HepG2 (cell line): ENCODE data around the gene HEPHL1. TPM values are rescaled to one million over a fixed set of nuclear protein-coding genes. Genes with fewer than 3 reads are reported as not detected.

Experiments
- GMEB1 ChIP-seq: sonication (generic); formaldehyde crosslinking; IDR thresholded peaks from 2 replicates; pipeline ENCODE4 v1.5.1; 2020; ENCODE audit warnings: missing genetic modification reagents, mild to moderate bottlenecking, borderline replicate concordance
- MAFK ChIP-seq, 2 experiments: IDR thresholded peaks in 1 of 2; conservative IDR thresholded peaks in 1 of 2; 2 replicates each; pipeline ENCODE4 v1.6.1; 2011; ENCODE audit warnings: improper control_type of control experiment in 2 of 2, low read length in 2 of 2
- NCOA2 ChIP-seq: sonication (generic); formaldehyde crosslinking; IDR thresholded peaks from 2 replicates; pipeline ENCODE4 v1.8.0; 2022; ENCODE audit warnings: inconsistent platforms
- PHF20 ChIP-seq: sonication (generic); formaldehyde crosslinking; IDR thresholded peaks from 2 replicates; pipeline ENCODE4 v1.5.0; 2020; ENCODE audit warnings: mild to moderate bottlenecking, missing genetic modification reagents
- SNAPC4 ChIP-seq: sonication (generic); formaldehyde crosslinking; IDR thresholded peaks from 2 replicates; pipeline ENCODE4 v1.4.0; 2020; ENCODE audit warnings: mild to moderate bottlenecking, missing genetic modification reagents
- ZFP1 ChIP-seq: IDR thresholded peaks from 2 replicates; pipeline ENCODE4 v1.6.1; 2016
- ZIK1 ChIP-seq: sonication (generic); formaldehyde crosslinking; IDR thresholded peaks from 2 replicates; pipeline ENCODE4 v1.5.0; 2020; ENCODE audit warnings: mild to moderate bottlenecking, low read depth, missing genetic modification reagents, borderline replicate concordance
- ZMYM3 ChIP-seq: sonication (generic); formaldehyde crosslinking; IDR thresholded peaks from 2 replicates; pipeline ENCODE4 v1.5.1; 2020; ENCODE audit warnings: mild to moderate bottlenecking, missing genetic modification reagents
- ZNF441 ChIP-seq: sonication (generic); formaldehyde crosslinking; IDR thresholded peaks from 2 replicates; pipeline ENCODE4 v1.7.0; 2021; ENCODE audit warnings: missing genetic modification reagents, borderline replicate concordance
- ZNF567 ChIP-seq: sonication (generic); formaldehyde crosslinking; IDR thresholded peaks from 2 replicates; pipeline ENCODE4 v1.8.1; 2023; ENCODE audit warnings: mild to moderate bottlenecking, missing genetic modification reagents, borderline replicate concordance
- ZNF629 ChIP-seq: sonication (generic); formaldehyde crosslinking; conservative IDR thresholded peaks from 2 replicates; pipeline ENCODE4 v1.5.0; 2020; ENCODE audit warnings: missing genetic modification reagents
- ZSCAN22 ChIP-seq: sonication (generic); formaldehyde crosslinking; IDR thresholded peaks from 2 replicates; pipeline ENCODE4 v1.4.0; 2020; ENCODE audit warnings: mild to moderate bottlenecking, missing genetic modification reagents
- ZSCAN25 ChIP-seq: sonication (generic); formaldehyde crosslinking; IDR thresholded peaks from 2 replicates; pipeline ENCODE4 v1.8.0; 2022; ENCODE audit warnings: mild to moderate bottlenecking, missing genetic modification reagents
- ZSCAN29 ChIP-seq: sonication (generic); formaldehyde crosslinking; conservative IDR thresholded peaks from 2 replicates; pipeline ENCODE4 v1.4.0; 2020; ENCODE audit warnings: mild to moderate bottlenecking, missing genetic modification reagents
- polyA plus RNA-seq, 8 experiments: library from polyadenylated mRNA; depleted of rRNA in 3 of 8; stranded (reverse) in 7 of 8; unstranded in 1 of 8; fragments of >200 nt; fragmentation: Illumina TruSeq in 4 of 8; extraction: Trizol in 4 of 8; gene quantifications; 2 replicates each; pipeline versions ENCODE4 v1.2.1 to v1.2.3, GENCODE V29; 2011 to 2016; ENCODE audit warnings: low read depth in 4 of 8, missing spikeins in 1 of 8, mixed read lengths in 1 of 8; ENCODE audit not compliant: insufficient read depth in 1 of 8
- total RNA-seq, 5 experiments: library from RNA; depleted of rRNA; stranded (reverse); fragments of >200 nt; fragmentation: Illumina TruSeq; extraction: Trizol; gene quantifications; 2 replicates each; pipeline ENCODE4 v1.2.3, GENCODE V29; 2016; ENCODE audit warnings: low read depth in 1 of 5
- TF ChIP-seq, protein P1 (sequence below): sonication (generic); formaldehyde crosslinking; conservative IDR thresholded peaks from 2 replicates; pipeline ENCODE4 v1.4.0; 2020; ENCODE audit warnings: missing genetic modification reagents
- TF ChIP-seq, protein P2 (sequence below): IDR thresholded peaks from 2 replicates; pipeline ENCODE4 v1.6.1; 2018; ENCODE audit warnings: missing genetic modification reagents, mild to moderate bottlenecking, missing compliant biosample characterization
- TF ChIP-seq, protein P3 (sequence below): sonication (generic); formaldehyde crosslinking; IDR thresholded peaks from 2 replicates; pipeline ENCODE4 v1.4.0; 2020; ENCODE audit warnings: missing genetic modification reagents
- TF ChIP-seq, protein P4 (sequence below): sonication (generic); formaldehyde crosslinking; IDR thresholded peaks from 2 replicates; pipeline ENCODE4 v1.5.1; 2020; ENCODE audit warnings: missing genetic modification reagents, mild to moderate bottlenecking, borderline replicate concordance

HEPHL1 gene
- total and polyA plus RNA-seq, 2 of the 13 experiments (the other 11 are each of a cell fraction or from before 2014, with no cell fraction given) = 0.04 to 0.05 TPM

DNA sequence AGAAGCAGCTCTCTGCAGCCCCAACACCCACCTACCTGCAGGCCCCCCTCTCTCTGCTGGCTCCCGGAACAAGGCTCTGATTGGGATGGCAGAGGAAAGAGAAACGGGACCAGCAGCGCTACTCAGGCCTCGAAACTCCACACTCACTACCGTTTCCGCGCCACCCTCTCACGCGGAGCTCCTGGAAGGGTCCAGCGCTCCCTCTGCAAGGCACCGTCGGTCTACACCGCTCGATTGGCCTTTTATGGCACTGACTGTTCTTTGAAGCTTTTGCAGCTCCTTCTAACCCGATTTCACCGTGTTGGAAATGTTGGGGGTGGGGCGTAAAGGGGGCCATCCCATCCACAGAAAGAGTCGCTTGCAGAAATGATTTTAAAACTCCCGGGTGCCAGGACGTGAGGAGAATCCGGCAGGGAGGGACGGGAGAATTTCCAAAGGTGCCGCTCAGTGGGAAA is 107.2 kb downstream of the HEPHL1 start (continued):
- TF ChIP-seq ZNF441 (CRISPR knock-in tag) (no peak; the same call in 1 of the 2 replicates), ZNF567 (no peak), ZFP1 (CRISPR knock-in tag) (no peak), SNAPC4 (no peak), NCOA2 (no peak), ZSCAN25 (CRISPR knock-in tag) (0 out of 2 replicates have a peak, but pooled peaks have one; percentile 3), ZMYM3 (CRISPR knock-in tag) (0 out of 2 replicates have a peak, but pooled peaks have one; percentile 8), GMEB1 (CRISPR knock-in tag) (no peak), ZSCAN29 (CRISPR knock-in tag) (peak; percentile 92), MAFK (conservative IDR thresholded peaks at IDR 0.05 in 1 of 2, IDR thresholded peaks at IDR 0.05 in 1 of 2; ENCODE audit: low read length in 2 of 2) (no peak), ZSCAN22 (CRISPR knock-in tag) (no peak), ZNF629 (CRISPR knock-in tag) (0 out of 2 replicates have a peak, but pooled peaks have one; percentile 9), PHF20 (CRISPR knock-in tag) (0 out of 2 replicates have a peak, but pooled peaks have one; percentile 3), ZIK1 (peak; percentile 4; the same call in 1 of the 2 replicates)
- TF ChIP-seq, protein P1, sequence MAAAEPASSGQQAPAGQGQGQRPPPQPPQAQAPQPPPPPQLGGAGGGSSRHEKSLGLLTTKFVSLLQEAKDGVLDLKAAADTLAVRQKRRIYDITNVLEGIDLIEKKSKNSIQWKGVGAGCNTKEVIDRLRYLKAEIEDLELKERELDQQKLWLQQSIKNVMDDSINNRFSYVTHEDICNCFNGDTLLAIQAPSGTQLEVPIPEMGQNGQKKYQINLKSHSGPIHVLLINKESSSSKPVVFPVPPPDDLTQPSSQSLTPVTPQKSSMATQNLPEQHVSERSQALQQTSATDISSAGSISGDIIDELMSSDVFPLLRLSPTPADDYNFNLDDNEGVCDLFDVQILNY (CRISPR knock-in tag) = peak; percentile 13; the same call in 1 of the 2 replicates
- TF ChIP-seq, protein P2, sequence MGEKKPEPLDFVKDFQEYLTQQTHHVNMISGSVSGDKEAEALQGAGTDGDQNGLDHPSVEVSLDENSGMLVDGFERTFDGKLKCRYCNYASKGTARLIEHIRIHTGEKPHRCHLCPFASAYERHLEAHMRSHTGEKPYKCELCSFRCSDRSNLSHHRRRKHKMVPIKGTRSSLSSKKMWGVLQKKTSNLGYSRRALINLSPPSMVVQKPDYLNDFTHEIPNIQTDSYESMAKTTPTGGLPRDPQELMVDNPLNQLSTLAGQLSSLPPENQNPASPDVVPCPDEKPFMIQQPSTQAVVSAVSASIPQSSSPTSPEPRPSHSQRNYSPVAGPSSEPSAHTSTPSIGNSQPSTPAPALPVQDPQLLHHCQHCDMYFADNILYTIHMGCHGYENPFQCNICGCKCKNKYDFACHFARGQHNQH (CRISPR knock-in tag) = no peak
- TF ChIP-seq, protein P3, sequence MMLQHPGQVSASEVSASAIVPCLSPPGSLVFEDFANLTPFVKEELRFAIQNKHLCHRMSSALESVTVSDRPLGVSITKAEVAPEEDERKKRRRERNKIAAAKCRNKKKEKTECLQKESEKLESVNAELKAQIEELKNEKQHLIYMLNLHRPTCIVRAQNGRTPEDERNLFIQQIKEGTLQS = no peak
- TF ChIP-seq, protein P4, sequence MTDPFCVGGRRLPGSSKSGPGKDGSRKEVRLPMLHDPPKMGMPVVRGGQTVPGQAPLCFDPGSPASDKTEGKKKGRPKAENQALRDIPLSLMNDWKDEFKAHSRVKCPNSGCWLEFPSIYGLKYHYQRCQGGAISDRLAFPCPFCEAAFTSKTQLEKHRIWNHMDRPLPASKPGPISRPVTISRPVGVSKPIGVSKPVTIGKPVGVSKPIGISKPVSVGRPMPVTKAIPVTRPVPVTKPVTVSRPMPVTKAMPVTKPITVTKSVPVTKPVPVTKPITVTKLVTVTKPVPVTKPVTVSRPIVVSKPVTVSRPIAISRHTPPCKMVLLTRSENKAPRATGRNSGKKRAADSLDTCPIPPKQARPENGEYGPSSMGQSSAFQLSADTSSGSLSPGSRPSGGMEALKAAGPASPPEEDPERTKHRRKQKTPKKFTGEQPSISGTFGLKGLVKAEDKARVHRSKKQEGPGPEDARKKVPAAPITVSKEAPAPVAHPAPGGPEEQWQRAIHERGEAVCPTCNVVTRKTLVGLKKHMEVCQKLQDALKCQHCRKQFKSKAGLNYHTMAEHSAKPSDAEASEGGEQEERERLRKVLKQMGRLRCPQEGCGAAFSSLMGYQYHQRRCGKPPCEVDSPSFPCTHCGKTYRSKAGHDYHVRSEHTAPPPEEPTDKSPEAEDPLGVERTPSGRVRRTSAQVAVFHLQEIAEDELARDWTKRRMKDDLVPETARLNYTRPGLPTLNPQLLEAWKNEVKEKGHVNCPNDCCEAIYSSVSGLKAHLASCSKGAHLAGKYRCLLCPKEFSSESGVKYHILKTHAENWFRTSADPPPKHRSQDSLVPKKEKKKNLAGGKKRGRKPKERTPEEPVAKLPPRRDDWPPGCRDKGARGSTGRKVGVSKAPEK (CRISPR knock-in tag) = no peak
